ENCODE results near the gene KLK1. TPM values are rescaled to one million over a fixed set of nuclear protein-coding genes. Genes with fewer than 3 reads are reported as not detected.
A peak's percentile ranks its signal among the peaks of the same experiment; 100 is the strongest.

KLK1 gene
- total RNA-seq, 1 experiment from 2014 or later: not detected

- H4K20me1 ChIP-seq (ENCODE audit: insufficient read depth): peaks cover 34% of the 10 kb centered on the region
- peak overlapping the region; percentile 94 for H3K4me2 ChIP-seq
- no peaks in the 10 kb centered on the region for H3K9me2 ChIP-seq (ENCODE audit: insufficient read depth)
- TF ChIP-seq CTCF (conservative IDR thresholded peaks at IDR 0.05) (no peak), EZH2 (IDR thresholded peaks at IDR 0.05; ENCODE audit: low read depth) (no peak)
- H3K79me2 ChIP-seq (ENCODE audit: low read depth): peaks cover 46% of the 10 kb centered on the region
- peaks cover 20% of the 10 kb centered on the region for H3K4me1 ChIP-seq (replicated peaks; ENCODE audit: insufficient read depth)
- no TSS peak for BruUV-seq (replicated peaks)
- H3K36me3 ChIP-seq (ENCODE audit: low read depth): peaks cover 23% of the 10 kb centered on the region
- peak; percentile 96 to 98 for DNase-seq
- H3K4me3 ChIP-seq: peak overlapping the region; percentile 76
- H3K27ac ChIP-seq: peak overlapping the region; percentile 84
- H3K27me3 ChIP-seq (ENCODE audit: insufficient read depth, low read depth): no peaks in the 10 kb centered on the region
- POLR2A ChIA-PET (ENCODE audit: unreplicated experiment): interaction anchor here (0.6 to 0.7 kb wide), 3 partner anchors 12 to 1492 kb away, joined by 3 to 16 read pairs (median 3); no protein-coding TSS in a partner anchor
- peak overlapping the region; percentile 87 for H2AFZ ChIP-seq
- peaks cover 37% of the 10 kb centered on the region; the same call in 1 of the 2 replicates for H3F3A ChIP-seq (ENCODE audit: insufficient read depth, low read depth)
- CTCF ChIA-PET: interaction anchor here (0.6 to 0.7 kb wide), 4 partner anchors 212 to 655 kb away, joined by 3 to 7 read pairs (median 6); no protein-coding TSS in a partner anchor
- no peaks in the 10 kb centered on the region for H3K9me3 ChIP-seq (ENCODE audit: insufficient read depth, low read depth)
- intact Hi-C loops (cut with micrococcal nuclease; ENCODE audit: unreplicated experiment): loop anchor here (5.0 to 10.0 kb wide), 2 partner anchors 210 to 293 kb away; partner anchors contain the start of gene KLK10
These were observed 18.9 kb downstream of the KLK1 start for GRCh38 chr19:50804420-50805272.

DNA sequence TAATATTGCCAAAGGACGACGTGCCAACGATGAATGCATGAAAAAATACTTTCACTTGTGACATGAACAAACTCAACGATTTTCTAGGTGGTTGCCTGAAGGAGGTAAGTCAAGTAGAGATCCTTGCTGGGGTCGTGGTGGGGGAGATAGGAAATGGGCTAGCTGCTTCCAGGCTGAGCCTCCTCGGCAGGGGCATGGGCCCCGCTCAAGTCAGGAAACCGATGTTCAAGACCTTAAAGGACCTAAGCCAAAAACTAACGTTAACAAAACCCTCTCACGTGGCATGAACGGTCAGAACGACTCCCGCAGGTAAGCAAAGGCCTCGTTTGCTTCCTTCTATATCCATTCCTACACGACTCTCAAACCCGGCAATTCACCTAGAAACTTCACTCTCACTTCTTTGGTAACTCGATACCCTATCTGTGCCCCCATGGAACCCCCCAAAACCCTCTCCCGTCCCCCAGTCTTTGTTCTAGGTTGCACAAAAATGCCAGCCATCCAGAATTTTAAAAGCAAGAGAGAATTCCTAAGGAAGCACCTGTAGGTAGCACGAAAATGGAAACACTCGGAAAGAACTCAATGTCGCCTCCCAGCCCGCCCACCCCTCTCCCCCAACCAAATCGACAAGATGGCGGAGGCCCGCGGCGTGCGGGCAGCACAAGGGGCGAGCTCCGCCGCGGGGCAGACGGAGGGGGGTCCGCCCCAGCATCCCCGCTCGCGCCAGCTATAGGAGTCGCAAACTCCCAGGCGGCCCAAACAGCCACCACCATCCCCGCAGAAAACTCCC is 19.8 kb downstream of the KLK1 start:
- TF ChIP-seq EZH2 (IDR thresholded peaks at IDR 0.05; ENCODE audit: low read depth) (no peak), CTCF (conservative IDR thresholded peaks at IDR 0.05) (no peak)
- H2AFZ ChIP-seq: peak overlapping the region; percentile 74
- CTCF ChIA-PET: interaction anchor here (0.6 to 0.7 kb wide), 2 partner anchors 213 to 503 kb away, joined by 7 read pairs; no protein-coding TSS in a partner anchor

DNA sequence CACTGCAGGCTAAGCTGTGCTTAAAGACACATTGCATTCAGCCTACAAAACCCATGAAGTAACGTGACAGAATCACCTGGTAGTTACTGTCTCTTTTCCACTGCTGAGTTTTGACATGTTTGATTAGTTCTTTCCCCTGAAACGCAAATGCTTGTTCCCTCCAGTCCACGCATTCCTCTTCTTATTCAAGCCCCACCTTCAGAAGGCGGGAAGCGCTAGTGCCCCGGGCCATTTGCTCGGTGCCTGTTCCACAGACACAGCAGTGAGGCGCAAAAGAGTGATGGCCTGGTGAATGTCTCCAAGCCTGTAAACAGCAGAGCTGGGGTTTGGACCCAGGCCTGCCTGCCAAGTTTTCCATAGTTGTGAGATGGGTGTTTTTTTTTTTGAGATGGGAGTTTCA is 22.5 kb downstream of the KLK1 start:
- ChIA-PET POLR2A (ENCODE audit: unreplicated experiment) (no interaction called here), CTCF (no interaction called here)
- Histone ChIP-seq H4K20me1 (ENCODE audit: insufficient read depth) (peaks cover 70% of the 10 kb centered on the region), H3K36me3 (ENCODE audit: low read depth) (peaks cover 43% of the 10 kb centered on the region), H3K4me2 (no peak overlapping the region), H3K27me3 (ENCODE audit: insufficient read depth, low read depth) (no peaks in the 10 kb centered on the region), H3K79me2 (ENCODE audit: low read depth) (peaks cover 50% of the 10 kb centered on the region), H3K27ac (no peak overlapping the region), H3K9me3 (ENCODE audit: insufficient read depth, low read depth) (no peaks in the 10 kb centered on the region), H3K4me1 (replicated peaks; ENCODE audit: insufficient read depth) (peaks cover 20% of the 10 kb centered on the region), H3K4me3 (no peak overlapping the region), H3K9me2 (ENCODE audit: insufficient read depth) (no peaks in the 10 kb centered on the region), H2AFZ (no peak overlapping the region), H3F3A (ENCODE audit: insufficient read depth, low read depth) (peaks cover 72% of the 10 kb centered on the region)
- intact Hi-C loops (cut with micrococcal nuclease; ENCODE audit: unreplicated experiment): loop anchor here (5.0 to 10.0 kb wide), 2 partner anchors 214 to 296 kb away; partner anchors contain the start of gene KLK10
- no peak for DNase-seq
- TF ChIP-seq CTCF (conservative IDR thresholded peaks at IDR 0.05) (no peak), EZH2 (IDR thresholded peaks at IDR 0.05; ENCODE audit: low read depth) (no peak)
- no TSS peak for BruUV-seq (replicated peaks)

More for the DNA sequence above, 19.8 kb downstream of the KLK1 start:
- peak overlapping the region; percentile 76 for H3K4me3 ChIP-seq
- H3K27ac ChIP-seq: peak overlapping the region; percentile 84
- no peaks in the 10 kb centered on the region for H3K9me2 ChIP-seq (ENCODE audit: insufficient read depth)
- H3F3A ChIP-seq (ENCODE audit: insufficient read depth, low read depth): peaks cover 45% of the 10 kb centered on the region; the same call in 1 of the 2 replicates
- BruUV-seq (replicated peaks): TSS peak; percentile 53
- peaks cover 50% of the 10 kb centered on the region for H3K79me2 ChIP-seq (ENCODE audit: low read depth)
- POLR2A ChIA-PET (ENCODE audit: unreplicated experiment): no interaction called here
- peaks cover 30% of the 10 kb centered on the region for H3K36me3 ChIP-seq (ENCODE audit: low read depth)
- H3K4me2 ChIP-seq: peak overlapping the region; percentile 94
- H3K9me3 ChIP-seq (ENCODE audit: insufficient read depth, low read depth): no peaks in the 10 kb centered on the region
- peaks cover 42% of the 10 kb centered on the region for H4K20me1 ChIP-seq (ENCODE audit: insufficient read depth)
- DNase-seq: no peak
- peaks cover 20% of the 10 kb centered on the region for H3K4me1 ChIP-seq (replicated peaks; ENCODE audit: insufficient read depth)
- no peaks in the 10 kb centered on the region for H3K27me3 ChIP-seq (ENCODE audit: insufficient read depth, low read depth)
- intact Hi-C loops (cut with micrococcal nuclease; ENCODE audit: unreplicated experiment): loop anchor here (5.0 to 10.0 kb wide), 2 partner anchors 211 to 293 kb away; partner anchors contain the start of gene KLK10
